ENCODE data around the gene RAB44.

The RAB44 gene

DNA sequence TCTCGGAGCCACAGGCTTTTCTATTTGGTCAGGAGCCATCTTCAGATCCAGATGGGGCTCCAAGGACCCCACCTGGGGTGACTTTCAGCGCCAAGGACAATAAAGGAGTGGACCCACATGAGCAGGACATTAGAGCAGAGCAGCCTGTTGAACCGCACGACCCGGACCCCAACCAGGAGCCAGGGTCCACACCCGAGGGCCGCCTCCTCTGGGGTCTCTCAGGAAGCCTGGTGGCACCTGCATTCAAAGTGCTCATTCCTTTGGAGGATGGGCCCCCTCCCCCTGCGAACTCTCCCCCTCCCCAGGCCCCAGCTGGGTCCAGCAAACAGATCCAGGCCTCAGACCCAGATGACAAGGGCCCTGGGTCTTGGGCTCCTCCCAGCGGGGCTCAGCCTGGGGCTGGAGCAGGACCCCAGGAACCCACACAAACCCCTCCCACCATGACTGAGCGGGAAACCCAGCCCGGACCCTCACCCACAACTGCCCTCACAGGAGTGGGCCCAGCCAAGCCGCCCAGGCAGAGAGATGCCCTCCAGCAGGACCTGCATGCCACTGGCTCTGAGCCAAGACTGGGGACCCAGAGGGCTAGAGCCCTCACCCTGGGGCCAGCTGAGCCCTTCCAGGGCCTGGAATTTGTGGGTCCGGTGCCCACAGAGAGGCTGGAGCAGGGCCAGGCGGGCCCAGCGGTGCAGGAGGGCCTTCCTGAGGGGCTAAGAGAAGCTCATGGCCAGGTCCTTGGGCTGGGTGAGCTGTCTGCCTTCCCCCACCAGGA, 23.9 kb downstream of the RAB44 start:
- TF ChIP-seq GATA2 (IDR thresholded peaks at IDR 0.05; ENCODE audit: low read depth, low read length), result no peak
- TF ChIP-seq GATA3 (IDR thresholded peaks at IDR 0.05; ENCODE audit: low read depth, low read length), result no peak

DNA sequence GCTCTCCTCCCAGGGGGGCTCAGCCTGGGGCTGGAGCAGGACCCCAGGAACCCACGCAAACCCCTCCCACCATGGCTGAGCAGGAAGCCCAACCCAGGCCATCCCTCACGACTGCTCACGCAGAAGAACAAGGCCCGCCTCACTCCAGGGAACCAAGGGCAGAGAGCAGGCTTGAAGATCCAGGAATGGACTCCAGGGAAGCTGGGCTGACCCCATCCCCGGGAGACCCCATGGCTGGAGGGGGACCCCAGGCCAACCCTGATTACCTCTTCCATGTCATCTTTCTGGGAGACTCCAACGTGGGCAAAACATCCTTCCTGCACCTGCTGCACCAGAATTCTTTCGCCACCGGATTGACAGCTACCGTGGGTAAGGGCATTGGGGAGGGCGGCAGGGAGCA, 24.7 kb downstream of the RAB44 start:
- TF ChIP-seq GATA3 (IDR thresholded peaks at IDR 0.05; ENCODE audit: low read depth, low read length), result no peak
- TF ChIP-seq GATA2 (IDR thresholded peaks at IDR 0.05; ENCODE audit: low read depth, low read length), result no peak

DNA sequence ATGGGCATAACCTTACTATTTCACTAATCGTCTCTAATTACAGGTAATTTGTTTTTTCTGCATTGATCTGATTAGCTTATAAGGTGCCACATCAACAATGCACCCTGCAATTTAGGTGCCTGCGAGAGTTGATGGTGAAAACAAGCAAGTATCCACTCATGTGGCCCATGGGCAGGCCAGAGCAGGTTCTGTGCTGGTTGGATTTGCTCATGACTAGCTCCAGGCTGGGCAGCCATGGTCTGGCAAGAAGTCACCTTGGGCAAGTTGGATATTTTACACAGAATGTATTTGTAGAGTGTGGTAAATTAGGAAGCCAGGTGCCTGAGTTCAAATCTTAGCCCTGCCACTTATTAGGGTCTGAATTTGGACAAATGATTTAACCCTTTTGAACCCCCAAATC, 25.3 kb downstream of the RAB44 start:
- TF ChIP-seq GATA2 (IDR thresholded peaks at IDR 0.05; ENCODE audit: low read depth, low read length), result no peak
- TF ChIP-seq GATA3 (IDR thresholded peaks at IDR 0.05; ENCODE audit: low read depth, low read length), result no peak

DNA sequence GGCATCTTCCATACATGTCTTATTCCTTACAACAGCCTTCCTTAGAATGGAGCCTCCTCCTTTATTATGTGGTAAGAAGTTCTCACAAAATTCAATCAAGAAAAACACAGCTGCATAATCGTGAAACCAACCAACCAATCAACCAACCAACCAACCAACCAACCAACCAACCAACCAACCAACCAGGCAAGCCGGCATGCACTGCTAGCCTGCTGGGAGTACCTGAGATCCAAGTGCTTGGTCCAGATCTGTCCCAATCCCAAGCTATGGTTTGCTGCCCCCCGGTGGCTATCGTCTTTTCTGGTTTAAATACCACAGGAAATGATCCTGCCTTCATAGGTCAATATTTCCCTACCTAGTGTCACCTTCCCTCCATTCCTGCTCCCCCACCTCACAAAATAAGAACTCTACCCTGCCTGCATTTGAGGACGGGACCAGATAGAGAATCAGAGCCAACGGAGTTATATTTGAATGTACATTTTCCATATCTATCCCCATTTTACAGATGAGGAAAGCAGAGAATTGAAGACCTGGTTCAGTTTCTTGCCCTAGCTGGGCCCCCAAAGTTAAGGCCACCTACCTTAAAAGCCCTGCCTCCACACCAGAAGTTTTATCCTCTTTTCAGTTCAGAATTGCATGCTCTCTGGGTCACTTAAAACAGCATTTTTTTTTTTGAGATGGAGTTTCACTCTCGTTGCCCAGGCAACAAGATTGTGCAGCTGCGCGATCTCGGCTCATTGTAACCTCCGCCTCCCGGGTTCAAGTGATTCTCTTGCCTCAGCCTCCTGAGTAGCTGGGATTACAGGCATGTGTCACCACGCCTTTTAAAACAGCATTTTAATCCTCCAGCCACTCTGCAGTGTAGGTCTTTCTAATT, 27.1 kb downstream of the RAB44 start:
- TF ChIP-seq GATA2 (IDR thresholded peaks at IDR 0.05; ENCODE audit: low read depth, low read length) (no peak), GATA3 (IDR thresholded peaks at IDR 0.05; ENCODE audit: low read depth, low read length) (no peak)

DNA sequence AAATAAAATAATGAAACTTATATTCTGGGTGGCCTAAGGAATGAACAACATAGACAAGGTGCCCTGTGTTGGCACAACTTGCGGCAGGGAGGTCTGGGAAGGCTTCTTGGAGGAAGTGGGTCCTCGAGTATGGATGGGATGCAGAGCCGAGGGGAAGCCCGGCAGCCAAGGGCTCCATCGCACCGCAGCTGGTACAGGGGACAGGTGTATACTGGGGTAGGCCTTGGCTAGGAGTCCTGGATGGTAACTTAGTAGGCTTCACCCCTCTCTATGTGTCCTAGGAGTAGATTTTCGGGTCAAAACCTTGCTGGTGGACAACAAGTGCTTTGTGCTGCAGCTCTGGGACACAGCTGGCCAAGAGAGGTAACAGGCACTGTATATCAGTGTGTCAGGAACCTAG, 28.0 kb downstream of the RAB44 start:
- TF ChIP-seq GATA3 (IDR thresholded peaks at IDR 0.05; ENCODE audit: low read depth, low read length), result no peak
- no peak for TF ChIP-seq GATA2 (IDR thresholded peaks at IDR 0.05; ENCODE audit: low read depth, low read length)

DNA sequence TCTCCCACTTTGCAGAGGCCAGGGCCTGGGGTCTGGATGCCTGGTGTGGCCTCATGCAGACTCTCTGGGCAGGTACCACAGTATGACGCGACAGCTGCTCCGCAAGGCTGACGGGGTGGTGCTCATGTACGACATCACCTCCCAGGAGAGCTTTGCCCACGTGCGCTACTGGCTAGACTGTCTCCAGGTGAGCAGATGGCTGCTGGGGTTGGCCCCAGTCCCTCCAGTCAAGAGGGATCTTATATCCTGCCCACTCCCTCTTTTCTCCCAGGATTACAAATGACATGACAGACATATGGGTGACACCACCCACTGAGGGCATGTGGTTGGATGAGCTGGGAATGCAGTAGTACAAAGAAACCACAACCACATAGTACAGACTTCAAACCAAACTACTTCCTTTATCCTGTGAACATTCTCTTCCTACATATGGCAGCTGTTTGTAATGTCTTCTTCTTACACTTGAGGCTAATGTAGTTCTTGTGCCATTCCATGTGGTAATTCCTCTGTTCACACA, 29.9 kb downstream of the RAB44 start:
- TF ChIP-seq GATA2 (IDR thresholded peaks at IDR 0.05; ENCODE audit: low read depth, low read length), result no peak
- TF ChIP-seq GATA3 (IDR thresholded peaks at IDR 0.05; ENCODE audit: low read depth, low read length), result no peak

DNA sequence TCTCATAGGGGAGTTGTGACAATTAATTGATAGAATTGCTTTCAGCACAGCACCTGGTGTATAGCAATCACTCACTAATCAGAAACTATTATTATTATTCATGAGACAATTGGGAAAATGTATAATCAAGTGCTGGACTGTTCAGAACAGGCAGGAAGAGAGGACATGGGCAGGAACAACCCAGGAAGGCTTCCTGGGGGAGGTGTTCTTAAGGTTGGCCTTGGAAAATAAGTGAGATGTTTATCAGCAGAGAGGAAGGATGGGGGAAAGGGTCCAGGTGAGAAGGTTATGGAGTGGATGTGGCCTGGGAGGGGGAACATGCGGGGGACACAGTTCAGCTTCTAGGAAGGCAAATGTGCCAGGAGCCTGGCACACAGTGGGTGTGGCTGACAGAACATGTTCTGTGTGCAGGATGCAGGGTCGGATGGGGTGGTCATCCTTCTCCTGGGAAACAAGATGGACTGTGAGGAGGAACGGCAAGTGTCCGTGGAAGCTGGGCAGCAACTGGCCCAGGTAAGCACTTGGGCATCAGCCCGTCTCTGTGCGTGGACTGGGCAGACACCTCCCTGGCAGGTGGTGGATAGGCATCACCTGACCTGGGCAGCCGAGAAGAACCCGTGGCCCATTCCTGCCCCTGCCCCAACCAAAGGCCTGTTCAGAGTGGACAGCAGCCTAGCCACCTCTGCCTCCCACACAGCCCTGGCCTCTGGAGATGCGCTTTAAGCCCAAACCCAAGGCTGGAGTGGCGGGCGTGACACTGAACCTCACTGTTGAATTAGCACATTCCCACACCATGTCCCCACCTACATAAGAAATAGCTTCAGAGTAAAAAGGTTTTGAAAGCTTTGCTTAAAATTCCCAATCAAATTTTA, 30.9 kb downstream of the RAB44 start:
- TF ChIP-seq GATA3 (IDR thresholded peaks at IDR 0.05; ENCODE audit: low read depth, low read length), result no peak
- TF ChIP-seq GATA2 (IDR thresholded peaks at IDR 0.05; ENCODE audit: low read depth, low read length), result no peak

DNA sequence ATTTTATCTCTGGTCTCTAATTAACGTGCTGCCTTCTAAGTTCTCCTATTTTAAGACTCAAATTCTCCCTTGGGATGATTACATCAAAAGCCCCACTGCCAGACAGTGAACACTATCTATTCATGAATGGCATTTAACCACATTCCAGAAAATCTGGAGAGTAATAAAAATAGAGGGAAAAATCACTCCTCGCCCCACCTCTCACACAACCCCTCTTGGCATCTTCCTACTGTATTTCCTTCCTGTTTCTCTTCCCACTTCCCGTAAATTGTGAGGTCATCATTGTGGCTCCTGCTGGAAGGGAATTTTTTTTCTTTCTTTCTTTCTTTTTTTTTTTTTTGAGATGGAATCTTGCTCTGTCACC, 31.5 kb downstream of the RAB44 start:
- no peak for TF ChIP-seq GATA2 (IDR thresholded peaks at IDR 0.05; ENCODE audit: low read depth, low read length)
- no peak for TF ChIP-seq GATA3 (IDR thresholded peaks at IDR 0.05; ENCODE audit: low read depth, low read length)

DNA sequence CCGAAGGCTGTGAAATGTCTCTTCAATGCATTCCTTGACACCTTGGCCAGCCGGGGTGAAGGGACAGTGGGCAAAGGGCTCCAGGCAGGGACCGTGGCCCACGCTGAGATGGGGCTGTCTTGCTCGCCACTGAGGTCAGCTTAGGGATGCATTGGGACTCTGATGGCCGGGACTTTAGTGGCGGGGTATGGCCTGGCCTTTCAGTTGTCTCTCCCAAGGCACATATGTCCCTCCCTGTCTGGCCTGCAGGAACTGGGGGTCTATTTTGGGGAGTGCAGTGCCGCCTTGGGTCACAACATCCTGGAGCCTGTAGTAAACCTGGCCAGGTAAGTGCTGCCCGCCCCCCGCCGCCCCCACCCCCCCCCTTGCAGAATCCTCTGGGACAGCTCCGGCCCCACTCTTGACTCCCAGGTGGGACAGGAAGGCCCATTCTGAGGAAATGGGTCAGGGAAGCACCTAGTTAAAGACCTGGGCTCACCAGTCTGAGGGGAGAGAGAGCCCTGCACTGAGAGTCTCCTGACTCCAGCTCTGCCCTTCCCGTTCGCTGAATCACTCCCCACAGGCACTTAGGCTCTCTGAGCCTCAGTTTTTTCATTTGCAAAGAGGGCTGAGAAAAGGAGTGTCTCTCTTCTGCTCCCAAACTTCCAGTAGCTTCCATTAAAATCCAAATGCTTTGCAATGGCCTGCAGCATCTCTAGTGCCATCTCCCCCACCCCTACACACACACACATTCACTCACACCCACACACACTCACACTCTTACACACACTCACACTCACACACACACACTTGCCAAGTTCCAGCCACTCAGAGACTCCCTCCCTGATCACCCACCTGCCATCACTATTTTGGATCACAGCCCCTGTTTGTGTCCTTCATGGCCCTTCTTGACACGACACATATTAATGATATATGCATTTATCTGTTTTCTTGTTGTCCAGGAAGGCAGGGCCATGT, 33.1 kb downstream of the RAB44 start:
- no peak for TF ChIP-seq GATA2 (IDR thresholded peaks at IDR 0.05; ENCODE audit: low read depth, low read length)
- no peak for TF ChIP-seq GATA3 (IDR thresholded peaks at IDR 0.05; ENCODE audit: low read depth, low read length)

DNA sequence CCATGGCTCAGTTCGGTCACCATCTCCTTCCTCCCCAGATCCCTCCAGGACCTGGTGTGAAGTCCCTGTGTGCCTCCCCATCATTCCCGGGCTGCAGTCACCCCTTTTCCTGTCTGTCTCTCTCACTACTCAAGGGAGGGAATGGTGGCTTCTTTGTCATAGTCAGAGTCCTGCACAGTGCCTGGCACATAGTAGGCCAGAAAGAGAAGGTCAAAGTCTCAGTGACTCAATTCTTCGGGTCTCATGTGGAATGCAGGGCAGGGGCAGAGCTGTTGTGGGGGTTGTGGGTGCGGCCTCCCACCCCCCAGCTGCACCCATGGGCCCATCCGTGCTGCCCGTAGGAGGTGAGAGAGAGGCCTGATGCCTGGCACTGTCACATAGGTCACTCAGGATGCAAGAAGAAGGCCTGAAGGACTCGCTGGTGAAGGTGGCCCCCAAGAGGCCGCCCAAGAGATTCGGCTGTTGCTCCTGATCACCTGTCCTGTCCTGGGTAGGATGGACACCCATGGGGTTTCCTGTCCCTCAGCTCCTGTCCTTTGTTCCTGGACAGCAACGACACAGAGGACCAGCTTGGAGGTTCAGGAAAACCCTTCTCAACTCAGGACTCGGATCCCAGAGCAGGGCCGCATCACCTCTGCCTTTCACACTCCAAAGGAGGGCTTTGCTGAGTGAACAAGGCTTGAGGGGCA, 34.1 kb downstream of the RAB44 start:
- TF ChIP-seq GATA3 (IDR thresholded peaks at IDR 0.05; ENCODE audit: low read depth, low read length), result no peak
- TF ChIP-seq GATA2 (IDR thresholded peaks at IDR 0.05; ENCODE audit: low read depth, low read length), result no peak

DNA sequence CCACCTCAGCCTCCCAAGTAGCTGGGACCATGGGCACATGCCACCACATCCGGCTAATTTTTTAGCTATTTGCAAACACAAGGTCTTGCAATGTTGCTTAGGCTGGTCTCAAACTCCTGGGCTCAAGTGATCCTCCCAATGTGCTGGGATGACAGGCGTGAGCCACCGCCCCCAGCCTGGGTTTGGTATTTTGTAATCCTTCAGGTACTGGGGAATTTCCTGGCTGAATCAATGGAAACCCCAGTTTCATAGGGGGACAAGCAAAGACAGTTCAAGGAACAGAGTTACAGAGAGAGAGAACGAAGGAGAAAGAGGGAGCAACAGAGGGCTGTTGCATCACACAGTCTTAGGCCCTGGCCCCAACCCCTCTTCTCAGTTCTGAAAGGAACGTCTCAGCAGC, 35.7 kb downstream of the RAB44 start:
- TF ChIP-seq GATA2 (IDR thresholded peaks at IDR 0.05; ENCODE audit: low read depth, low read length) (no peak), GATA3 (IDR thresholded peaks at IDR 0.05; ENCODE audit: low read depth, low read length) (no peak)

DNA sequence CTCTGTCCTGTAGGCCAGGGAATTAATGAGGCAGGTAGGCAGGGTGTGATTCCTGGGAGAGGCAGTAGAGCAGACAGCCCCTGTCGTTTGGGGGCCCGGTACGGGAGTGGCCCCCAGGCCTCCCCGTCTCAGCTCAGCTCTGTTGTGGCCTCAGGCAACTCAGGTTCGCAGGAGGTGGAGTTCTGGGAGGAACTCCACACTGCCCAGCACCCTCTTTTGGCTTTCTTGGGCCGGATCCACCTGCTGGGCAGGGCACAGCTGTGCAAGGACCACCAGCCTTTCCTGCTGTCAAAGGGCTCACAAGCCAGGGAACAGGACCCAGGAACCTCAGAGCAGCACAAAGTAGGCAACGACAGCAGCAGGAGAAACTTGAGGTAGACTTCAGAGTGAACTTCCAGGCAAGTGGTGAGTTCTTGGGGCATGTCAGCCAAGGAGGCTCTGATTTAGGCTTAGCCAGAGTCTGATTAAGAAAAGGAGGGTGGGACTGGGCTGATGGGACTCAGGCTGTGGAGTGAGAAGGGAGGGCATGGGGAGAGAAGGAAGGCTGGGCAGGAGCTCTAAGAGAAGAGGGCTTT, 36.9 kb downstream of the RAB44 start:
- TF ChIP-seq GATA2 (IDR thresholded peaks at IDR 0.05; ENCODE audit: low read depth, low read length) (no peak), GATA3 (IDR thresholded peaks at IDR 0.05; ENCODE audit: low read depth, low read length) (no peak)

Measured in SH-SY5Y (cell line).